ENCODE results near the gene SLC34A1. TPM values are rescaled to one million over a fixed set of nuclear protein-coding genes. Genes with fewer than 3 reads are reported as not detected.

Gene SLC34A1
- total and polyA plus RNA-seq, 11 donors = not detected

- Histone ChIP-seq H3K4me1 (peaks cover 9 to 53% (median 26%) of the 10 kb centered on the region in 12 donors), H3K27me3 (no peaks in the 10 kb centered on the region), H3K36me3 (peaks cover 0 to 52% (median 34%) of the 10 kb centered on the region in 9 donors), H3K4me3 (no peak overlapping the region), H3K27ac (no peak overlapping the region), H3K9me3 (no peaks in the 10 kb centered on the region)
- intact Hi-C loops (cut with DNase I) = loop anchor here in 1 of 10 donors (2.0 kb wide), 1 partner anchor 37 kb away; no protein-coding TSS in a partner anchor
- ATAC-seq (no peak), DNase-seq (no peak)
- TF ChIP-seq POLR2A (IDR thresholded peaks at IDR 0.05) (no peak), CTCF (IDR thresholded peaks at IDR 0.05) (no peak)
- WGBS, 4 donors = 60 to 66% (median 63%) methylated on average over 3 of the region's 3 CpGs
Measured at GRCh38 chr5:177349362-177349647, 34.9 kb upstream of the SLC34A1 start.

- Histone ChIP-seq H3K4me1 (peaks cover 9 to 57% (median 26%) of the 10 kb centered on the region in 12 donors), H3K27me3 (no peaks in the 10 kb centered on the region), H3K27ac (no peak overlapping the region), H3K4me3 (peak overlapping the region in 5 of 12 donors; percentile 78 to 100 (median 92)), H3K36me3 (peaks cover 0 to 48% (median 34%) of the 10 kb centered on the region in 9 donors), H3K9me3 (no peaks in the 10 kb centered on the region)
- TF ChIP-seq POLR2A (IDR thresholded peaks at IDR 0.05) (no peak), CTCF (IDR thresholded peaks at IDR 0.05) (no peak)
- intact Hi-C loops (cut with DNase I) = loop anchor here in 1 of 10 donors (2.0 kb wide), 1 partner anchor 37 kb away; no protein-coding TSS in a partner anchor
- DNase-seq (no peak), ATAC-seq (no peak)
- 86 to 90% (median 88%) methylated on average over 5 of the region's 5 CpGs for WGBS, 4 donors
Measured at GRCh38 chr5:177349762-177350161, 34.5 kb upstream of the SLC34A1 start.

DNA sequence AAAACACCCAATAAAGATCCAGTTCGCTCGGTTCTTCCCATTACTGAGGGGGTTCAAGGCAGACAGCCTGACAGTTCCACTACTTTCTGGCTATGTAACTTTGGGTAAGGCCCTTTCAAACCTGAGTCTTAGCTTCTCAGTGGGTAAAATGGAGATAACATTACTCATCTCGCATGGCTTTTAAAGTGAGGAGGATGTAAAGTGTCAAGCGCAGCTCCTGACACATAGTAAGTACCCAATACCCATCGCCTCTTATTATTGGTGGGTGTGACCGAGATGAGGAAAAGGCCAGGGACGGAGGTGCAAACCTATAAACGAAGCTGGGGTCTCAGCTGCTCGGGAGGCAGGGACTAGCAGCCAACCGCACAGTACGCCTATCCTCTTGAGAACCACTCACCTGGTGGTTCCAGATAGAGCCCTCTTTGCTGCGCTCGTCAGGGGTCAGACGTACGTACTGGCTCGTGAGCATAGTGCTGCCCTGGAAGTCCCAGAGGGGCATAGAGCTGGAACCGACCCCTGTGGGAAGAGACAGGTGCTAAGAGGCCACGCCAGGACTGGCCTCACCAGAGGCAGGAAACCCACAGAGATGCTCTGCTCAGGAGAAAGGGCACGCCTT lies 33.4 kb upstream of the SLC34A1 start:
- 12 to 17% (median 13%) methylated on average over 15 to 19 of the region's 19 CpGs for WGBS, 4 donors
- intact Hi-C loops (cut with DNase I) = no loop called here
- Histone ChIP-seq H3K36me3 (peaks cover 0 to 41% (median 28%) of the 10 kb centered on the region in 9 donors), H3K4me3 (peak overlapping the region; percentile 60 to 100 (median 90)), H3K27ac (peak overlapping the region; percentile 81 to 99 (median 92)), H3K27me3 (no peaks in the 10 kb centered on the region), H3K4me1 (peaks cover 9 to 67% (median 26%) of the 10 kb centered on the region in 12 donors), H3K9me3 (no peaks in the 10 kb centered on the region)
- DNase-seq = no peak
- TF ChIP-seq CTCF (IDR thresholded peaks at IDR 0.05) (no peak), POLR2A (IDR thresholded peaks at IDR 0.05) (no peak)
- ATAC-seq = peak in 2 of 4 donors; percentile 12 to 15

DNA sequence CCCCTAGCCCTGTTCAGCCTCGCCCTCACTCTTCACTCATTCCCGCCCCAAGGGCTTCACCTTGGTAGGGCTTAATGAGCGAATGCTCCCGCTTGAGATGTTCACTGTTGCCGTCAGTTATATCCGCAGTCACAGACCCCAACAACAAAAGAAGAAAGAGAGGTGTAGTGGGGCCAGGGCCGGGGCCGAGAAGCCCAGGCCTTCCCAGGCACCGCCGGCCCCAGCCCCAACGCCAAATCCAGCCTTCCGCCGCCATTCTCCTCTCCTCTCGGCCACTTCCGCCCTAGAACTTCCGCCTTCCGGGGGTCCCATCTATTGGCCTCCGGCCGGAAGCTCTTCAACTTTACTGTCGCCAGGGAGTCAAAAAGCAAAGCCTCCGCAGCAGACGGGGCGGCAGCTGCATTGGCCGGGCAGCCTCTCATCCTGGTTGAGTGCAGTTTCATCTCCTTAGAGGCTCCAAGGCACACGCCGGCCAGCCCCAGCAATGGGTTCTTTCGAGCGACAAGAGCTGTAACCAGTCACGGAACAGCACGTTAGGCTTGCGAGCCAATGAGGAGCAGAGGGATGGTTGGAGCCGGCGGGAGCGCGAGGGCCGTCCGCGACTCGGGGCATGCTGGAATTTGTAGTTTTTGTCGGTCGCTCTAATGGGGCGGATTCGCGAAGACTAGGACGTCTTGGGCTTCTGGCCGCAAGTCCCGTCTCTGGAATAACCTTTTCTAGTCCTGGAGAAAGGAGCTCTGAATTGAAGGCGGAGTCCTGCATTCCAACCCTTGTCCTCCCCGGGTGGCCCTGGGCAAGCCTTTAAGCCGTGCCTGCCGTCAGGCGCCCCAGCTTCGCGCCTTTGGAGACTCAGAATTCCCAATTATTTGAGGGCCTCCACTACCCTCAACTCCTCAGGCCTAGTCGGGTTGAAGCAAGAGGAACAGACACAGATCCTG lies 32.6 kb upstream of the SLC34A1 start, which contains the start of gene LMAN2:
TSS of gene LMAN2 (minus strand) at position 277 of the 938 bp plus-strand sequence. CDS start at position 256, 21 bp downstream.
- Histone ChIP-seq H3K4me1 (peaks cover 9 to 71% (median 26%) of the 10 kb centered on the region in 12 donors), H3K9me3 (no peaks in the 10 kb centered on the region), H3K36me3 (peaks cover 0 to 34% (median 25%) of the 10 kb centered on the region in 9 donors), H3K4me3 (peak within 1 kb of the TSS; percentile 60 to 100 (median 90)), H3K27ac (peak within 1 kb of the TSS; percentile 81 to 99 (median 92)), H3K27me3 (no peaks in the 10 kb centered on the region)
- DNase-seq (peak; percentile 93 to 96 (median 95)), ATAC-seq (peak; percentile 97 to 99 (median 99))
- peak in 1 of 2 donors; percentile 67 for TF ChIP-seq POLR2A (IDR thresholded peaks at IDR 0.05)
- TF ChIP-seq CTCF (IDR thresholded peaks at IDR 0.05) = no peak
- 4 to 7% (median 6%) methylated on average over 44 to 55 of the region's 55 CpGs for WGBS, 4 donors
- intact Hi-C loops (cut with DNase I) = no loop called here
